ENCODE data around the gene TADA2A.

GRCh38 chr17:37393352-37393751 lies 13.3 kb upstream of the TADA2A start:
- TF ChIP-seq NFRKB (IDR thresholded peaks at IDR 0.05) (no peak), HDGF (IDR thresholded peaks at IDR 0.05; ENCODE audit: borderline replicate concordance) (no peak), L3MBTL2 (conservative IDR thresholded peaks at IDR 0.05) (no peak), TARDBP (IDR thresholded peaks at IDR 0.05) (no peak), BHLHE40 (IDR thresholded peaks at IDR 0.05; ENCODE audit: borderline replicate concordance) (no peak), ARNT (IDR thresholded peaks at IDR 0.05) (no peak), SUZ12 (IDR thresholded peaks at IDR 0.05) (no peak)
- TF ChIP-seq, protein P1, sequence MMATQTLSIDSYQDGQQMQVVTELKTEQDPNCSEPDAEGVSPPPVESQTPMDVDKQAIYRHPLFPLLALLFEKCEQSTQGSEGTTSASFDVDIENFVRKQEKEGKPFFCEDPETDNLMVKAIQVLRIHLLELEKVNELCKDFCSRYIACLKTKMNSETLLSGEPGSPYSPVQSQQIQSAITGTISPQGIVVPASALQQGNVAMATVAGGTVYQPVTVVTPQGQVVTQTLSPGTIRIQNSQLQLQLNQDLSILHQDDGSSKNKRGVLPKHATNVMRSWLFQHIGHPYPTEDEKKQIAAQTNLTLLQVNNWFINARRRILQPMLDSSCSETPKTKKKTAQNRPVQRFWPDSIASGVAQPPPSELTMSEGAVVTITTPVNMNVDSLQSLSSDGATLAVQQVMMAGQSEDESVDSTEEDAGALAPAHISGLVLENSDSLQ (IDR thresholded peaks at IDR 0.05), result no peak

Measured in HEK293T (cell line).